HG02970 (cell line): ENCODE results near the gene GID8.
A peak's percentile ranks its signal among the peaks of the same experiment; 100 is the strongest.
"Not testable (repeated sequence)": the region's sequence is repeated elsewhere in the genome, so short reads cannot be mapped to it uniquely, and the experiment has no call there.

Experiments used
- ATAC-seq: cut with Tn5 transposase; IDR thresholded peaks from one replicate; pipeline ENCODE4 v1.9.1; 2021; ENCODE audit warnings: mild to moderate bottlenecking, moderate library complexity, moderate number of reproducible peaks; ENCODE audit not compliant: unreplicated experiment, low FRiP score

The GID8 gene

DNA sequence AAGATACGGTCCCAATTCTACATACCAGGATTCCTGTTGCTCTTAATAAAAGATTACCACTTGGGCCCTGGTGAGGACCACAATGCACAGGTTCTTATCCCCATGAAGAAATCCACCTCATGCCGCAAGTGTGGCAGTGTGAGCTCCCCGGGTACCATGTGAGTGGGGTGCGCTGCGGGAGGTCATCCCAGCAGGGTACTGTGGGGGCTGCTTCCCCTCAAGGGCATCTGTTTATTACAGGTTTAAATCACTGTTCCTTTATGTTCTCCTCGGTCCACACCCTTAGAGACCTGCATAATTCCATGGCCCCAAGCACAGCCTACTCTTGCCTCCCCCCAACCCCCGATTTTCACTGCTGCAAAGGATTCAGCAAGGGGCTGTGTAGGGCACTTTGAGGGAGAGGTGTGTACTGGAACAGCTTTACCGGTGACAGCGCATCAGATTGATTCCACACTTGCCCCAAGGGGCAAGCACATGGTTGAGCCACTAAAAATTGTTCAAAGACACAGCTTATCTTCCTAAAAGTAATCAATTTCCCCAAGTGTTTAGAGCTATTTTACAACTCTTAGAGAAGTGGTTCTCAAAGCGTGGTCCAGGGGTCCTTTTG, 17.8 kb upstream of the GID8 start:
- no peak for ATAC-seq

GRCh38 chr20:62921119-62921687, 16.7 kb upstream of the GID8 start:
- ATAC-seq: no peak

DNA sequence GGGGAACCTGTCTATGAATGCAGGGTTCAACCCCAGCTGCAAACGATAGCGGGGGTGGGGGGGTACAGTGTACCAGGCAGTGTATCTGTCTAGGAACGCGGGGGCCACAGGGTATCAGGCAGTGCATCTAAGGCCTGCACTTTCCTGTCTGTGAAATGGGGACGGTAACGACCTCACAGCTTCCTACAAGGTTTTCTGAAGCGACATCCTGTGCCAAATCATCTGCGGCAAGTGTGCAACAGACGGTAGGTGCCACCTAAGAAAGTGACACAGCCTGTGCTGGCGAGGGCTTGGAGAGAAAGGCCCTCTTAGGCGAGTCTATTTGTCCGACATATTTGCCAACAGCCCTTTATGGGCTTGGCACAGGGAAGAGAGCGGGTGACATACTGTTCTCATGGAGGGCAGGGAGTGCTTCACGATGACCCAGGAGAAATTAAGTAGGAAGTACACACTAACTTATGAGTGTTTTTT, 15.5 kb upstream of the GID8 start:
- no peak for ATAC-seq

- not testable (repeated sequence) for ATAC-seq
Measured at GRCh38 chr20:62923059-62923668, 14.8 kb upstream of the GID8 start.

DNA sequence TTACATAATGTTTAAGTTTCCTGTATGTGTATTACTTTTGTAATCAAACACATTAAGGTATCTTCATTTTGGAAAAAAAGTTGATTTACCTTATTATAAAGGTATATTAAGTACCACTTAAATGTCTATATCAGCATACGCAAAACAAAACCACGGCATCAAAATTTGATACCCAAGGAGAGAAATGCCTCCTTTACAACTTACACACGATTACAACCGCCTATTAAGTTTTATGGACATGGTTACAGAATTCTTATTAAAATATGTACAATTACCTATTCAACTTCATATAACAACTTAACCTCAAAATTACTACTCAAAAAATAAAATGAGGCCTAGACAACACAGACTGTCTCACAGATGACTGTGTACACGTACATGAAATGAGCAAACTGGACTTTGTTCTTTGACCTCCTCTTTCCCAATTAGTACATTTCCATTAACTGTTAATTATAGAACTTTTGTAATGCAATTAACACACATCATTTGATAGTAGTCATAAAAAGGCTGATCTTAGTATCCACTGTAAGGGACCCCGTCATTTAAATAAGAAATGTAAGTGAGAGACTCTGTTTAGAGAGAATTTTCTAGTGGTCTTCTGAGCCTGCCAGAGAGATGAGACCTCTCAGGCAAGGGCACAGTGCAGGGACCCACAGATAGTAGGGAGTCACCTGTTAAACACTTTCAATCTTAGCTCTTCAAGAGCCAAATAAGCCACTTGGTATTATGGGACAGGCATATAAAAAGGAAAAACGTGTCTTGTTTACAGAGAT, 14.1 kb upstream of the GID8 start:
- ATAC-seq: no peak

- no peak for ATAC-seq
Measured at GRCh38 chr20:62924442-62925075, 13.4 kb upstream of the GID8 start.

GRCh38 chr20:62925076-62925419, 12.9 kb upstream of the GID8 start:
- no peak for ATAC-seq

DNA sequence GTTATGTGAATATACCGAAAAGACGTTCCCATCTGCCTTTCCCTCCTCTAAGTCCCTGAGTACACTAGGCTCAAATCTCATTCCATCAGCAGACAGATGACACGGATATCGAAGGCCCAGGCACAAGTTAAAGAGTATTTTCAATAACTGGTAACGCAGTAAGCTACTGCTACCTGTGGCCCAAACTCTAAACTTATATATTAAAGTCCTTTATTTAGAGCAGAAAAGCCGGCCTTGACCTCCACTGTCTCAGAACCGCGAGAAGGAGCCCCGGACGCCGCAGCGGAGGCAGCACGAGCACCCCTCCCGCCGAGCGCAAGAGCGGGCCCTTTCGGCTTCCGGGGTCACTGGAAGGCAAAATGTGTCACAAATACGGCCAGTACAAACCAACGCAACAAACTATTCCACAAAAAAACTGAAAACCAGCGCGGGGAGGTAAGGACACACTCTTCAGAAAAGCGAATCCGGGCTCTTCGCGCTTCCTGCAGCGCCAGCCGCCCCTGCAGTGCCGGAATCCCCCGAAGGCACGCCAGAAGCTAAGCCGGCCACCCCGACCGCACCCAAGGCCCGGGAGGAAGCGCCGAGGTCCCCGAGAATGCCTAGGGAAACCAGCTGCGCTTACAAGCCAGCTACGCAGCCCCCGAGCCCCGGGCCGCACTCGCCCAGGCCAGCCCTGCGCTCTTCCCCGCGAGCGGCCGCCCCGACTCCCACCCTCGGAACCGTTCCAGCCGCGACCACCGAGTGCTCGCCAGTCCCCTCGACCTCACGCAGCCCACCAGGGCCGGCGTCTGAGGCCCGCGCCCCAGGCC, 12.3 kb upstream of the GID8 start:
- ATAC-seq: peak; percentile 21

GRCh38 chr20:62926229-62927127, 11.5 kb upstream of the GID8 start, which contains the start of gene DIDO1:
TSS of gene DIDO1 (minus strand) at chr20:62926505.
- ATAC-seq: peak; percentile 72

DNA sequence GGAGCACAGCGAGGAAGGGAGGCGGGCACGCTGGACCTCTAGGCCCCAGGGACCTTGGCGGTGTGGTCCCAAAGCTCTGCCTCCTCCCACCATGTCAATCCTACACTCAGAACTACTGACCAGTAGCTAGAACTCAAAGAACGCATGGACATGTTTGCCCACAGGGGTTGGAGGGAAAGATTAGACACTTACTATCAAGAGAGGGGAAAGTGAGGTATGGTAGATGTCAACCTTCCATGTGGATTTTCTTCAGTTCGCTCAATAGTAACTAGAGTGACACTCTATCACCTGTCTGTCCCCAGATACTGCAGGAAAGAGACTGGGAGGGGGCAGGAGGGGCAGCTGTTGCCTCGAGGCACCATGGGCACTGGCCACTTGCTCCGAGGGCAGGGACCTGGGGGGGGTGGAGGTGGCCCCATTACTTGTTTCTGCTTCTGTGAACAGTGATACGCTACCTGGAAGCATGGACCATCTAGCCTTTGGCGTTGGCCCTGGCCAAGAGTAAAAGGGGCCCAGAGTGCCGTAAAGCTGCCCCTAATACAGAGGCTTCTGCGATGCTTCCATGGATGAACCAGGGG, 10.7 kb upstream of the GID8 start:
- ATAC-seq: no peak

DNA sequence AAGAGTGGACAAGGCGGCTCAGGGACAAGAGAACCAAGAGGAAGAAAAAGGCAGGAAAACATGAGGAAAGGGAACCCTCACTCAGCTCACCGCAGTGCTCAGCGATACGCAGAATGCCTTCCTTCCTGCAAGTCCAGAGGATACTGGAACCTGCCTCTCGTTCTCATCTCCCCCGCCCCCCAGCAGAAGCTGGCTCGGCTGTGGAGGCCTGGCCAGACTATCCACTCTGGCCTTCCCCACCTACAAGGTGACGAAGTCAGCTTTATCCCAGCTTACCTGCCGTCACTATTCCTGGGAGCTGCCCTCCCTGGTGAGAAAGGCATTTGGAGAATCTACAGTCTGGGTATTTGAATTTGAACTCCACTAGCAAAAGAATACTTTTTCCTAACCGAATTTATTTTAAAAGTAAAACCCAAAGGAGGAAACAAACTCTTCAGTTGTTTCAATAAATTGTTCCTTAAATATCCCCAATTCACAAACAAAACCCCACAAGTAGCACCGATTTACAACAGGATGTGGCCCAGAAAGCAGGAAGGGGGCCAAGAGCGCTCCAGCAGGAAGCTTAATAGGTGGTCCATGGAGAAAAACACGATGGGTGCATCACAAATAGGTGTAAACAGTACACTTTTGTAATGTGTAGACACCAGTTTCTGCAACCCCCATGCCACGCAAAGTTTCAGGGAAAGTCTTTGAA, 9.6 kb upstream of the GID8 start:
- no peak for ATAC-seq

- no peak for ATAC-seq
Measured at GRCh38 chr20:62929051-62929538, 8.9 kb upstream of the GID8 start.

DNA sequence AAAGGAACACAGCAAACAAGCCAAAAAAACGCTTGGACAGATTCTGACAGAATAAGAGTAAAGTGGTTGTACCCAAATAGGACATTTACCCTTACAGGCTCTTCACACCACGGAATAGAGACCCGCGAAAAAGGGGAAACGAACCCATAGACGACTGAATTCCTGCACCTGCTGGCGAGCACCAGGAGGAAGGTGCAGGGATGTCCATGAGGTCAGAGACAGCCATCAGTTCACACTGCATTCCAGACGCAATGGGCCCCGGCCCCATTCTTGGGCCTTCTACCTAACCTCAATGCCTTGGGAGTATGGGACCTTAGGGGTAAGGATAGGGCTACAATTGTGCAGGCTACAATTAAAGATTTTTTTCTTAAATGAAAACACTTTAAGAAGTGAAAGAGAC, 6.5 kb upstream of the GID8 start:
- no peak for ATAC-seq

DNA sequence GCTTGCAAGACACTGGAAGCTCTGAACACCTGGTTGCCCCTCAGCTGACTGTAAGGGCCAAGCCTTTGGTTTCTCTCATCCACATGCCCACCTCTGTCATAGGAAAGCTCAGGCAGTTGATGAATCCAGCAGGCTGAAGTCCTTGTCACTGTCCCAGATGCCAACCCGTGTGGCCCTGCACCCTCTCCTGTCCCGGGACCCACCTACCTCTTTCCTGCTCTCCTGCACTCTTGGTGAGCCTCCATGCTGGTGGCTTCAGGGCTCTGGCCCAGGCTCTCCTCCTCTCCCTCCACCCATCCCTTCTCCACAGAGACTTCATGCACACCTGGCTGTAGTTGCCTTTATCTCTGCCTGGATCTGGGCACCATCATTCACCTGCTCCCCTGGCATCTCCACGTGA, 4.0 kb upstream of the GID8 start:
- no peak for ATAC-seq

DNA sequence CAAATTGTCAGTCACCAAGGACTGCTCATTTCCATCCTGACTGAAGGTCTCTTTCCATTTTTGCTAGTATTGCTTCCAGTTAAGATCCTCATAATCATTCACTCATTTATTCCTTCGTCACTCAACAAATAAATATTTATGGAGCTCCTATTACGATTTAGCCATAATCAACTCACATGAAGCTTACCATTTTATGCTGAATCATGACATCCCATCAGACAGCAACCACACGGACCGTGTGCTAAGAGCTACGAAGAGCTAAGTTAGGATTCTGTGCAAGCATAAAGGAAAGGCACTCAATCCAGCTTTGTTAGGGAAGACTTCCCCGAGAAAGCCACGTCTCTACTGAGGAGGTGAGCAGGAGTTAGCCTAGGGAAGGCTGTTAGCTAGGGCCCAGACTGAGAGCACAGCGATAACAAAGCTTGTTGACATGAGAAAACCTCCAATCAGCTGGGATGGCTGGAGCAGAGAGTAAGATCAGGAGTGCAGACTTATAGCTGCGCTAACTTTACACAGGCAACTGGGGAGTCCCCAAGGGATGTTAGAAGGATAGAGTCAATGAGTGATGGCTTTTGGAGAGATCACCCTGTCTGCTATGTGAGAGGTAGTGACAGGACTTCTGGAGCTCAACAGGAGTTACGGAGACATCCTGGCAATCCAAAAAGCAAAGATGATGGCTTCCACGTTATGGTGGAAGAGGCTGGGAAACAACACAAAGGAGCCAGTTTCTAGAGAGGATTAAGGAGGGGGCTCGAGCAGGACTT, 2.6 kb upstream of the GID8 start:
- ATAC-seq: no peak

DNA sequence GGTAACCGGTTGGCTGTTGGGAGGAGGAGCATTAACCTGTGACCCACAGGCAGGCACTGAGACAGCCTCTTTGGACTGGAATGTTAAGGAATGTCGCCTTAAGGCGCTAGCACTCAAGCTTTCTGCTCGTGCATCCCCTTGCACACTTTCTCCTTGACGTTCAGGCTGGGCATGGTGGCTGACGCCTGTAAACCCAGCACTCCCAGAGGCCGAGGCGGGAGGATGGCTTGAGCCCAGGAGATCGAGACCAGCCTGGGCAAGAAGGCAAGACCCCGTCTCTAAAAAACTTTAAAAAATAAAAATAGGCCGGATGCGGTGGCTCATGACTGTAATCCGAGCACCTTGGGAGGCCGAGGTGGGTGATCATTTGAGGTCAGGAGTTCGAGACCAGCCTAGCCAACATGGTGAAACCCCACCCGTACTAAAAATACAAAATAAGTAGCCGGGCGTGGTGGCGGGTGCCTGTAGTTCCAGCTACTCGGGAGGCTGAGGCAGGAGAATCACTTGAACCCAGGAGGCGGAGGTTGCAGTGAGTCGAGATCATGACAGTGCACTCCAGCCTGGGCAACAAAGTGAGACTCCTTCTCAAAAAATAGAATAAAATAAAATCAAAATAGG, 1.9 kb upstream of the GID8 start:
- no peak for ATAC-seq
